ENCODE data around the gene SLC44A4. TPM values are rescaled to one million over a fixed set of nuclear protein-coding genes. Genes with fewer than 3 reads are reported as not detected.
"Not testable (repeated sequence)": the region's sequence is repeated elsewhere in the genome, so short reads cannot be mapped to it uniquely, and the experiment has no call there.

SLC44A4 gene
- total RNA-seq, 5 donors from 2014 or later (not counting 1 experiment from before 2014, with no cell fraction given): 0.13 to 0.96 (median 0.57) TPM; not detected in 2

DNA sequence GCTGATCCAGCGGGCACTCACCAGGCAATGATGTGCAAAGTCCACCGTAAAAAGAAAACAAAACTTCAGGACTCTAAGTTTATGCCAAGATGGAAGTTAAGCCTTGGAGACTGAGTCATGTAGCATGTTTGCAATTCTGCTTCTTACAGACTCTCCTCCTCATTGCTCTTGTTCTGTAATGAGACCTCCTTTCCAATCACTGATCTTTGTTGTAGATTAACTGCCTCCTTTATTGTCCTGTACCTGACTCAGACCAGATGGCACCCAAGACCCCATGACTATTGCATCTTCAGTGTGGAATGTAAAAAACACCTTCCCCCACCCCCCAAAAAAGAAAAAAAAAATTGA is 27.3 kb downstream of the SLC44A4 start:
- Mint-ChIP-seq H3K4me1 (no peaks in the 10 kb centered on the region), H3K27ac (no peak overlapping the region), H3K4me3 (no peak overlapping the region), H3K36me3 (peaks cover 3% of the 10 kb centered on the region), H3K9me3 (no peaks in the 10 kb centered on the region), H3K27me3 (no peaks in the 10 kb centered on the region)
- ChIA-PET CTCF (interaction anchor here in 1 of 2 donors (0.7 kb wide), 1 partner anchor 15 kb away, joined by 5 read pairs; no protein-coding TSS in a partner anchor), POLR2A (no interaction called here)
- H3K9me3 ChIP-seq: no peaks in the 10 kb centered on the region
- H3K27ac ChIP-seq (ENCODE audit: low read length): no peak overlapping the region
- WGBS (ENCODE audit: insufficient coverage): no CpG with 5 or more reads among the region's 2 CpGs
- DNase-seq (no peak), ATAC-seq (replicated peaks in 1 of 4) (no peak)
- no peaks in the 10 kb centered on the region for H3K27me3 ChIP-seq (replicated peaks in 1 of 2; ENCODE audit: control insufficient read depth in 2 of 2, extremely low read depth in 1 of 2, insufficient read depth in 2 of 2, low read length in 1 of 2)
- H3K36me3 ChIP-seq (ENCODE audit: control insufficient read depth in 2 of 2, extremely low read depth in 1 of 2, insufficient read depth in 1 of 2, low read length in 1 of 2): no peaks in the 10 kb centered on the region
- H3K4me3 ChIP-seq (ENCODE audit: control insufficient read depth in 1 of 2, extremely low read depth in 1 of 2, low read length in 1 of 2): no peak overlapping the region
- H3K4me1 ChIP-seq (ENCODE audit: control insufficient read depth in 1 of 2, extremely low read depth in 1 of 2, insufficient read depth in 2 of 2, low read length in 2 of 2): no peaks in the 10 kb centered on the region

DNA sequence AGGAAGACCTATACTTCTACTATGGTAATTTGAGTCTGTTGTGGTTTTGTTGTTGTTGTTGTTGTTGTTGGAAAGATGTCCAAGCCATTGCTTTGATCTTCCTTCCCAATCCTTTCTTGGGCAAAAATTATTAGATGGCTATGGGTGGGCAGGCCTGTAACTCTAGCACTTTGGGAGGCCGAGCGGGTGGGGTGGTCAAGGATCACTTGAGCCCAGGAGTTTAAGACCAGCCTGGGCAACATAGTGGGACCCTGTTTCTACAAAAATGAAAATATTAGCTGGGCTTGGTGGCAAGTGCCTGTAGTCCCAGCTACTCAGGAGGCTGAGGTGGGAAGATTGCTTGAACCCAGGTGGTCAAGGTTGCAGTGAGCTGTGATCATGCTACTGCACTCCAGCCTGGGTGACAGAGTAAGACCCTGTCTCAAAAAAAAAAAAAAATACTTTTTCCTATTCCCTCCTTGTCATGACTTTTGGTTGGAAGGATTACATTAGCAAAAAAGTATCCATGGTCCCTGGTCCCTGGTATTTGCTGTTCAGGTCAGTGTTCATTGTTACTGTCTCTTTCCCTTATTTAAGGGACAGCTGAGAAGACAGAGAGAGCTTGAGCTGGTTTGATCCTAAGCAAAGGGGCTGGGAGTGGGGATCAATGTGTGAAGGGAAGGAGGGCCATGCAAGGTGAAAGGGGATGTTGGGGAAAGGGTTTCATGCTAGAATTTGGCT is 27.9 kb downstream of the SLC44A4 start:
- DNase-seq (no peak), ATAC-seq (replicated peaks in 1 of 4) (no peak)
- Histone ChIP-seq H3K4me3 (ENCODE audit: control insufficient read depth in 1 of 2, extremely low read depth in 1 of 2, low read length in 1 of 2) (no peak overlapping the region), H3K9me3 (no peaks in the 10 kb centered on the region), H3K4me1 (ENCODE audit: control insufficient read depth in 1 of 2, extremely low read depth in 1 of 2, insufficient read depth in 2 of 2, low read length in 2 of 2) (no peaks in the 10 kb centered on the region), H3K27ac (ENCODE audit: low read length) (no peak overlapping the region), H3K36me3 (ENCODE audit: control insufficient read depth in 2 of 2, extremely low read depth in 1 of 2, insufficient read depth in 1 of 2, low read length in 1 of 2) (no peaks in the 10 kb centered on the region), H3K27me3 (replicated peaks in 1 of 2; ENCODE audit: control insufficient read depth in 2 of 2, extremely low read depth in 1 of 2, insufficient read depth in 2 of 2, low read length in 1 of 2) (no peaks in the 10 kb centered on the region)
- no peaks in the 10 kb centered on the region for H3K9me3 Mint-ChIP-seq
- ChIA-PET CTCF (interaction anchor here in 1 of 2 donors (0.6 to 0.7 kb wide), 2 partner anchors 14 to 21 kb away, joined by 4 to 5 read pairs; no protein-coding TSS in a partner anchor), POLR2A (interaction anchor here in 1 of 2 donors (0.7 kb wide), 1 partner anchor 187 kb away, joined by 4 read pairs; no protein-coding TSS in a partner anchor)
- no peak overlapping the region for H3K4me3 Mint-ChIP-seq
- H3K27ac Mint-ChIP-seq: no peak overlapping the region
- H3K27me3 Mint-ChIP-seq: no peaks in the 10 kb centered on the region
- peaks cover 3% of the 10 kb centered on the region for H3K36me3 Mint-ChIP-seq
- WGBS (ENCODE audit: insufficient coverage): 100% methylated on average over 1 of the region's 2 CpGs
- no peaks in the 10 kb centered on the region for H3K4me1 Mint-ChIP-seq

DNA sequence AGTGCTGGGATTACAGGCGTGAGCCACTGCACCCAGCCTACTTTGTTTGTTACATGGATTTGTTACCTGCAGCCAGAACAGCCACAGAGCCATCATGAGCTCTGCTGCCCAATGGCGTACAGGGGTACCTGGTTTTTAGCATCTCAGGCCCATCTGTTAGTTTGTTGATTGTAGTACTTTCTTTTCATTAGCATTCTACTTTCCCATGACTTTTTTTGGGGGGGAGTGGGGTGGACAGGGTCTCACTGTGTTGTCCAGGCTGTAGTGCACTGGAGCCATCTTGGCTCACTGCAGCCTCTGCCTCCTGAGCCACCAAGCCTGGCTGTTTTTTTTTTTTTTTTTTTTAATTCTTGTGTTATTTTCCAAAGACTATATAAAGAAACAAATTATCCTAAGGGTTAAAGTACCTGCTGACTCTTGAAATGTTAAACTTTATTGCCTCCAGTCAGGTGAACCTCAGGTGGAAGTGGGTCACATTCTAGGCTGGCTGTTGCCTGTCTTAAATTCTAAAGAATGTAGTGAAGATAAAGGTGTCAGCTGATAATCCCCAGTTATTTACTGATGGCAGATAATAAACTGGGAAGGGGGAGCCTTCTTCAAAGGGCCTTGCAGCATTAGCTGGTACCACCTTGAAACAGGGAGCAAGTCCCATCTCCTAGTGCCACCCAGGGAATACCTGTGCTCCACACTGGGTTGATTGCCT is 31.4 kb downstream of the SLC44A4 start:
- Histone ChIP-seq H3K36me3 (ENCODE audit: control insufficient read depth in 2 of 2, extremely low read depth in 1 of 2, insufficient read depth in 1 of 2, low read length in 1 of 2) (no peaks in the 10 kb centered on the region), H3K27ac (ENCODE audit: low read length) (no peak overlapping the region), H3K4me1 (ENCODE audit: control insufficient read depth in 1 of 2, extremely low read depth in 1 of 2, insufficient read depth in 2 of 2, low read length in 2 of 2) (no peaks in the 10 kb centered on the region), H3K4me3 (ENCODE audit: control insufficient read depth in 1 of 2, extremely low read depth in 1 of 2, low read length in 1 of 2) (no peak overlapping the region), H3K27me3 (replicated peaks in 1 of 2; ENCODE audit: control insufficient read depth in 2 of 2, extremely low read depth in 1 of 2, insufficient read depth in 2 of 2, low read length in 1 of 2) (no peaks in the 10 kb centered on the region), H3K9me3 (no peaks in the 10 kb centered on the region)
- WGBS (ENCODE audit: insufficient coverage): 86% methylated on average over 1 of the region's 2 CpGs
- ChIA-PET CTCF (interaction anchor here in 1 of 2 donors (1.1 kb wide), 1 partner anchor 10 kb away, joined by 3 read pairs; no protein-coding TSS in a partner anchor), POLR2A (interaction anchor here in 1 of 2 donors (1.4 kb wide), 1 partner anchor 10 kb away, joined by 3 read pairs; no protein-coding TSS in a partner anchor)
- Mint-ChIP-seq H3K27ac (no peak overlapping the region), H3K27me3 (no peaks in the 10 kb centered on the region), H3K4me3 (no peak overlapping the region), H3K36me3 (peaks cover under 1% of the 10 kb centered on the region), H3K9me3 (no peaks in the 10 kb centered on the region), H3K4me1 (peaks cover 0 to 7% (median 0%) of the 10 kb centered on the region in 3 donors)
- DNase-seq (no peak), ATAC-seq (replicated peaks in 1 of 4) (no peak)

DNA sequence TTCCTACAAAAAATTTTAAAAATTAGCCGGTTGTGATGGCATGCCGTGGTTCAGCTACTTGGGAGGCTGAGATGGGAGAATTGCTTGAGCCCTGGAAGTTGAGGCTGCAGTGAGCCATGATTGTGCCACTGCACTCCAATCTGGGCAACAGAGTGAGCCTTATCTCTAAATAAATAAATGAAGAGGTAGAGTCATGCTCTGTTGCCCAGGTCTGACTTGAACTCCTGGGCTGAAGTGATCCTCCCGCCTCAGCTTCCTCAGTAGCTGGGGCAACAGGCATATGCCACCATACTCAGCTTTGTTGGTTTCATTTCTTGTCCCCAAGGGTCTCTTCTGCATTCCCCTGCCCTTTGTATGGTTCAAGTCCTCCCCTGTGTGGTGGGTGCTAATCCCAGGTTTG is 34.3 kb downstream of the SLC44A4 start:
- ChIA-PET POLR2A (interaction anchor here in 1 of 2 donors (0.6 kb wide), 1 partner anchor 955 kb away, joined by 6 read pairs; no protein-coding TSS in a partner anchor), CTCF (interaction anchor here in 1 of 2 donors (0.6 to 1.6 kb wide), 2 partner anchors 51 to 293 kb away, joined by 4 to 8 read pairs; no protein-coding TSS in a partner anchor)
- Mint-ChIP-seq H3K27ac (no peak overlapping the region), H3K27me3 (no peaks in the 10 kb centered on the region), H3K9me3 (no peaks in the 10 kb centered on the region), H3K4me3 (no peak overlapping the region), H3K4me1 (peaks cover 0 to 8% (median under 1%) of the 10 kb centered on the region in 3 donors), H3K36me3 (peaks cover 10% of the 10 kb centered on the region)
- Histone ChIP-seq H3K27ac (ENCODE audit: low read length) (no peak overlapping the region), H3K4me3 (ENCODE audit: control insufficient read depth in 1 of 2, extremely low read depth in 1 of 2, low read length in 1 of 2) (no peak overlapping the region), H3K9me3 (no peaks in the 10 kb centered on the region), H3K36me3 (ENCODE audit: control insufficient read depth in 2 of 2, extremely low read depth in 1 of 2, insufficient read depth in 1 of 2, low read length in 1 of 2) (peaks cover 5 to 15% of the 10 kb centered on the region in 2 donors), H3K27me3 (replicated peaks in 1 of 2; ENCODE audit: control insufficient read depth in 2 of 2, extremely low read depth in 1 of 2, insufficient read depth in 2 of 2, low read length in 1 of 2) (no peaks in the 10 kb centered on the region), H3K4me1 (ENCODE audit: control insufficient read depth in 1 of 2, extremely low read depth in 1 of 2, insufficient read depth in 2 of 2, low read length in 2 of 2) (no peaks in the 10 kb centered on the region)
- WGBS (ENCODE audit: insufficient coverage): 100% methylated on average over 1 of the region's 3 CpGs
- no peak for DNase-seq
- ATAC-seq (replicated peaks in 1 of 4): no peak

DNA sequence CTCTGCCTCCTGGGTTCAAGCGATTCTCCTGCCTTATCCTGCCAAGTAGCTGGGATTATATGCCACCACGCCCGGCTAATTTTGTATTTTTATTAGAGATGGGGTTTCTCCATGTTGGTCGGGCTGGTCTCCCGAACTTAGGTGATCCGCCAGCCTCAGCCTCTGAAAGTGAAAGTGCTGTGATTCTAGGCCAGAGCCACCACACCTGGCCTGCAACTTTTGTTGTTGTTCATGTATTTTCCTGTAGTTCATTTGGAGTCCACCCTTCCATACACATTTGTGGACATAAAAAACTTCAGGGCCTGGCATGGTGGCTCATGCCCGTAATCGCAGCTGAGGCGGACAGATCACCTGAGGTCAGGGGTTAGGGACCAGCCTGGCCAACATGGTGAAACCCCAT is 36.7 kb downstream of the SLC44A4 start:
- no peaks in the 10 kb centered on the region for H3K27me3 ChIP-seq (replicated peaks in 1 of 2; ENCODE audit: control insufficient read depth in 2 of 2, extremely low read depth in 1 of 2, insufficient read depth in 2 of 2, low read length in 1 of 2)
- no peak overlapping the region for H3K27ac ChIP-seq (ENCODE audit: low read length)
- no peak for DNase-seq
- ATAC-seq (replicated peaks in 1 of 4): no peak
- Mint-ChIP-seq H3K36me3 (peaks cover 22% of the 10 kb centered on the region), H3K27ac (peak overlapping the region in 1 of 2 donors; percentile 39), H3K9me3 (no peaks in the 10 kb centered on the region), H3K27me3 (no peaks in the 10 kb centered on the region), H3K4me3 (no peak overlapping the region), H3K4me1 (peaks cover 20 to 24% (median 21%) of the 10 kb centered on the region in 3 donors)
- ChIA-PET POLR2A (no interaction called here), CTCF (no interaction called here)
- H3K9me3 ChIP-seq: no peaks in the 10 kb centered on the region
- WGBS (ENCODE audit: insufficient coverage): 96% methylated on average over 7 of the region's 9 CpGs
- peaks cover 5 to 39% of the 10 kb centered on the region in 2 donors for H3K36me3 ChIP-seq (ENCODE audit: control insufficient read depth in 2 of 2, extremely low read depth in 1 of 2, insufficient read depth in 1 of 2, low read length in 1 of 2)
- H3K4me3 ChIP-seq (ENCODE audit: control insufficient read depth in 1 of 2, extremely low read depth in 1 of 2, low read length in 1 of 2): no peak overlapping the region
- H3K4me1 ChIP-seq (ENCODE audit: control insufficient read depth in 1 of 2, extremely low read depth in 1 of 2, insufficient read depth in 2 of 2, low read length in 2 of 2): peaks cover 10 to 20% of the 10 kb centered on the region in 2 experiments

DNA sequence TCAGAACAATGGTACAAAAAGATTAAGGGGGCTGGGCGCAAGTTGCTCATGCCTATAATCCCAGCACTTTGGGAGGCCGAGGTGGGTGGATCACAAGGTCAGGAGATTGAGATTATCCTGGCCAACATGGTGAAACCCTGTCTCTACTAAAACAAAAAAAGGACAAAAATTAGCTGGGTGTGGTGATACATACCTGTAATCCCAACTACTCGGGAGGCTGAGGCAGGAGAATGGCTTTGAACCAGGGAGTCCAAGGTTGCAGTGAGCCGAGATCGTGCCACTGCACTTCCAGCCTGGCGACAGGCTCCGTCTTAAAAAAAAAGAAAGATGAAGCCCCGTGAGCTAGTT is 39.0 kb downstream of the SLC44A4 start:
- not testable (repeated sequence) for H3K27me3 ChIP-seq (replicated peaks in 1 of 2; ENCODE audit: control insufficient read depth in 2 of 2, extremely low read depth in 1 of 2, insufficient read depth in 2 of 2, low read length in 1 of 2); H3K27me3 Mint-ChIP-seq; DNase-seq; H3K27ac ChIP-seq (ENCODE audit: low read length); H3K9me3 ChIP-seq; ATAC-seq (replicated peaks in 1 of 4); H3K9me3 Mint-ChIP-seq; H3K4me3 Mint-ChIP-seq; H3K4me3 ChIP-seq (ENCODE audit: control insufficient read depth in 1 of 2, extremely low read depth in 1 of 2, low read length in 1 of 2)
- H3K27ac Mint-ChIP-seq: peak overlapping the region in 1 of 2 donors; percentile 48
- Histone ChIP-seq H3K36me3 (ENCODE audit: control insufficient read depth in 2 of 2, extremely low read depth in 1 of 2, insufficient read depth in 1 of 2, low read length in 1 of 2) (peaks cover 5 to 44% of the 10 kb centered on the region in 2 donors), H3K4me1 (ENCODE audit: control insufficient read depth in 1 of 2, extremely low read depth in 1 of 2, insufficient read depth in 2 of 2, low read length in 2 of 2) (peaks cover 17 to 40% of the 10 kb centered on the region in 2 experiments)
- ChIA-PET CTCF (interaction anchor here (0.6 to 2.3 kb wide), 2 partner anchors 23 to 51 kb away, joined by 3 to 5 read pairs; partner anchors contain the start of gene NEU1 (in 1 of the 2)), POLR2A (interaction anchor here in 1 of 2 donors (0.5 kb wide), 1 partner anchor 1225 kb away, joined by 7 read pairs; no protein-coding TSS in a partner anchor)
- WGBS (ENCODE audit: insufficient coverage): 91% methylated on average over 4 of the region's 8 CpGs
- peaks cover 35 to 39% (median 36%) of the 10 kb centered on the region in 3 donors for H3K4me1 Mint-ChIP-seq
- H3K36me3 Mint-ChIP-seq: peaks cover 33% of the 10 kb centered on the region
